MCF 10A (cell line): ENCODE data around the gene TEX28. TPM values are rescaled to one million over a fixed set of nuclear protein-coding genes. Genes with fewer than 3 reads are reported as not detected.
"Not testable (repeated sequence)": the region's sequence is repeated elsewhere in the genome, so short reads cannot be mapped to it uniquely, and the experiment has no call there.

Source experiments
- Bru-seq: library from RNA; stranded (reverse); fragments of 400-500 nt; gene quantifications from one replicate; lab custom pipeline; 2021; lab: Mats Ljungman, UMichigan
- BruChase-seq, 2 experiments: library from RNA; stranded (reverse); fragments of 400-500 nt; gene quantifications; one replicate each; lab custom pipeline; 2021; lab: Mats Ljungman, UMichigan
- BruUV-seq: library from RNA; stranded (reverse); fragments of 400-500 nt; replicated peaks from 2 replicates; lab custom pipeline; 2021; lab: Mats Ljungman, UMichigan
- CTCF ChIA-PET: fragments of 300-600 bp; sonication (Branson Sonifier 250); formaldehyde crosslinking; extraction: SDS; loops from one replicate; lab custom pipeline; 2021; ENCODE audit warnings: antibody characterized with exemption, inconsistent platforms; lab: Yijun Ruan, JAX
- POLR2A ChIA-PET: fragments of 300-600, 350-650 bp; sonication (Branson Sonifier 250); formaldehyde crosslinking; extraction: SDS; loops from one replicate; lab custom pipeline; 2020; ENCODE audit warnings: antibody characterized with exemption, inconsistent platforms; lab: Yijun Ruan, JAX
- DNase-seq: peaks from one replicate; pipeline ENCODE4 v3.0.0-alpha.2; 2018; ENCODE audit not compliant: unreplicated experiment
- H3K27ac Mint-ChIP-seq: one replicate; pipeline ENCODE4 v1.8.0; 2022; ENCODE audit warnings: mild to moderate bottlenecking, low read depth, mixed read lengths; ENCODE audit not compliant: unreplicated experiment
- H3K27me3 Mint-ChIP-seq: one replicate; pipeline ENCODE4 v1.8.0; 2022; ENCODE audit warnings: mixed read lengths; ENCODE audit not compliant: insufficient read depth, unreplicated experiment
- H3K36me3 Mint-ChIP-seq: one replicate; pipeline ENCODE4 v1.8.0; 2022; ENCODE audit warnings: mild to moderate bottlenecking, moderate library complexity, mixed read lengths; ENCODE audit not compliant: insufficient read depth, unreplicated experiment
- H3K4me1 Mint-ChIP-seq: one replicate; pipeline ENCODE4 v1.8.0; 2022; ENCODE audit warnings: mixed read lengths; ENCODE audit not compliant: insufficient read depth, unreplicated experiment
- H3K4me3 Mint-ChIP-seq: one replicate; pipeline ENCODE4 v1.8.0; 2022; ENCODE audit warnings: mild to moderate bottlenecking, moderate library complexity, mixed read lengths; ENCODE audit not compliant: unreplicated experiment
- H3K9me3 Mint-ChIP-seq: one replicate; pipeline ENCODE4 v1.8.0; 2022; ENCODE audit warnings: mixed read lengths; ENCODE audit not compliant: unreplicated experiment
- CTCF ChIP-seq: fragments of 200-600 bp; IDR thresholded peaks from one replicate; pipeline ENCODE4 v1.8.0; 2022; ENCODE audit warnings: antibody characterized with exemption, mild to moderate bottlenecking; ENCODE audit not compliant: unreplicated experiment
- intact Hi-C: fragments of 100-400 bp; cut with micrococcal nuclease; formaldehyde crosslinking; loops from 2 replicates; pipeline ENCODE4 v1.14.1; 2022
- long read RNA-seq: library from polyadenylated mRNA; stranded (forward); transcript quantifications from one replicate; pipeline ENCODE4 v2.0.0, GENCODE V29; 2022
- total RNA-seq: library from RNA; stranded (reverse); gene quantifications from 2 replicates; pipeline ENCODE4 v1.2.3, GENCODE V29; 2022

TEX28 gene, protein sequence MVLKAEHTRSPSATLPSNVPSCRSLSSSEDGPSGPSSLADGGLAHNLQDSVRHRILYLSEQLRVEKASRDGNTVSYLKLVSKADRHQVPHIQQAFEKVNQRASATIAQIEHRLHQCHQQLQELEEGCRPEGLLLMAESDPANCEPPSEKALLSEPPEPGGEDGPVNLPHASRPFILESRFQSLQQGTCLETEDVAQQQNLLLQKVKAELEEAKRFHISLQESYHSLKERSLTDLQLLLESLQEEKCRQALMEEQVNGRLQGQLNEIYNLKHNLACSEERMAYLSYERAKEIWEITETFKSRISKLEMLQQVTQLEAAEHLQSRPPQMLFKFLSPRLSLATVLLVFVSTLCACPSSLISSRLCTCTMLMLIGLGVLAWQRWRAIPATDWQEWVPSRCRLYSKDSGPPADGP
- total RNA-seq (not detected in 2 replicates), Bru-seq, nascent RNA (not detected), BruChase-seq, experiment 1, labeled RNA remaining after a 6-hour chase (not detected), BruChase-seq, experiment 2, labeled RNA remaining after a 2-hour chase (not detected)
- long read RNA-seq = 0 reads

DNA sequence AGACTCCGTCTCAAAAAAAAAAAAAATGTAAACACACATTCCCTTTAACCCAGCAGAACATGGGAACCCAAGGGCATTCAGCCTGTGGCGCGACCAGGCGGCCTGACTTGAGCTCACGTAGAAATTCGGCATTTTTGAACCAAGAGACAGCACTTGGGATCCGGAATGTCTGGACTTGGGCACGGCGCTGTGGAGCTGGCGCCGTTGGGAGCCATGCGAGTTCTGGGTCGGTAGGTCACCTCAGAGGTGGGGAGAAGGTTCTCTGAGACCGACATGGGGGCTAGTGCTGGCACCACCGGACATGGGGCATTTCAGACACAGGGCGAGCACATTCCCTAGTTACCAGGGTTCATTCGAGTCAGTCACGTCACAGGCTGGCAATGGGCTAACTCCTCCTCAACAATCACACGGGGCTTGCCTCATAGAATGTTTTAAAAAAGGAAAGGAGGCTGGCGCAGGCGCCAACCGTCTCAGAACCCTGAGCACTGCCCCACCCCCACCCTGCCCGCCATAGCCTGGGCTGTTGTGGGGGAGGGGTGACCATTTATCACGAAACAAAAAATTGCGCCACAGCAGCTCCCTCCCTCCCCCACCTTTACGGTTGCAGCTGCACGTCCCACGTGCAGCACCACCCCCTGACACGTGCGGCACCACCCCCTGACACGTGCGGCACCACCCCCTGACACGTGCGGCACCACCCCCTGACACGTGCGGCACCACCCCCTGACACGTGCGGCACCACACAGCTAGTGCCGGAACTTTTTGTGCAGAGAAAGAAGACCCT is at the start of gene TEX28:
TSS of gene TEX28 (minus strand) at position 334 of the 784 bp plus-strand sequence. CDS start 3,007 bp downstream, outside the sequence.
- CTCF ChIA-PET = interaction anchor here (0.5 to 0.6 kb wide), 2 partner anchors 148 to 232 kb away, joined by 3 to 4 read pairs; no protein-coding TSS in a partner anchor
- BruUV-seq = no TSS peak

GRCh38 chrX:154343620-154344019 is 48.7 kb upstream of the TEX28 start:
- H3K4me3 Mint-ChIP-seq, CTCF ChIA-PET, DNase-seq, H3K9me3 Mint-ChIP-seq, H3K4me1 Mint-ChIP-seq, POLR2A ChIA-PET, H3K27me3 Mint-ChIP-seq, H3K27ac Mint-ChIP-seq, BruUV-seq, intact Hi-C loops: not testable (repeated sequence)
- peaks cover 18% of the 10 kb centered on the region for H3K36me3 Mint-ChIP-seq

More for the DNA sequence above, at the start of gene TEX28:
- Mint-ChIP-seq H3K27me3 (peaks cover 11% of the 10 kb centered on the region), H3K4me3 (no peak within 1 kb of the TSS), H3K36me3 (no peaks in the 10 kb centered on the region), H3K9me3 (no peaks in the 10 kb centered on the region), H3K27ac (no peak within 1 kb of the TSS), H3K4me1 (no peaks in the 10 kb centered on the region)
- DNase-seq = no peak
- intact Hi-C loops = no loop called here
- POLR2A ChIA-PET = no interaction called here
- TF ChIP-seq CTCF = no peak

DNA sequence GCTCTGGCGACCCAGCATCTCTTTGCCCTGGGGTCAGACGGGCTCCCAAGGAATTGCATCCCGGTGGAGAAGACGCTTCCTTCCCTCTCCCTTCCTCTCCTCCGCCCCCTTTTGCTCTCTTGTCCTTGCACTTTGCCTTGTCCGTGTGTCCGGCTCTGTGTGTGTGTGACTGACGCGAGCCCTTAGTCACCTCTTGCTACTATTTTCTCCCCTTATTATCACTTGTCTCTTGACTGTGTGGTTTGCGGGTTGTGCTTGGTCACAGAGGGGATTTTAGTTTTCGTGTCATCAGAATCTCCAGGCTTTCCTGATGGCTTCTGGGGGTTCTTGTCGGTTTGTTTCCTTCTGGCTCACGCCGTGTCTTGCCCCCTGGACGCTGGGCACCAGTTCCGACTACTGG is 48.1 kb upstream of the TEX28 start:
- H3K9me3 Mint-ChIP-seq, BruUV-seq, intact Hi-C loops, CTCF ChIA-PET, H3K27me3 Mint-ChIP-seq, DNase-seq, H3K4me1 Mint-ChIP-seq, POLR2A ChIA-PET, H3K4me3 Mint-ChIP-seq, H3K27ac Mint-ChIP-seq: not testable (repeated sequence)
- H3K36me3 Mint-ChIP-seq = peaks cover 13% of the 10 kb centered on the region

GRCh38 chrX:154341399-154342298 is 46.7 kb upstream of the TEX28 start:
- H3K9me3 Mint-ChIP-seq, H3K27ac Mint-ChIP-seq, H3K4me1 Mint-ChIP-seq, POLR2A ChIA-PET, H3K36me3 Mint-ChIP-seq, intact Hi-C loops, BruUV-seq, DNase-seq, H3K4me3 Mint-ChIP-seq, CTCF ChIA-PET, H3K27me3 Mint-ChIP-seq: not testable (repeated sequence)

- no peaks in the 10 kb centered on the region for H3K36me3 Mint-ChIP-seq
- intact Hi-C loops = no loop called here
- no peak for DNase-seq
- H3K27ac Mint-ChIP-seq = no peak overlapping the region
- H3K4me3 Mint-ChIP-seq = no peak overlapping the region
- ChIA-PET CTCF (no interaction called here), POLR2A (no interaction called here)
- BruUV-seq = no TSS peak
- H3K9me3 Mint-ChIP-seq = no peaks in the 10 kb centered on the region
- no peak for TF ChIP-seq CTCF
- no peaks in the 10 kb centered on the region for H3K4me1 Mint-ChIP-seq
- peaks cover 61% of the 10 kb centered on the region for H3K27me3 Mint-ChIP-seq
Observed at GRCh38 chrX:154334496-154334895, 39.6 kb upstream of the TEX28 start.
